Hepatocyte (in vitro differentiated cells): ENCODE measurements around the gene OTOG. TPM values are rescaled to one million over a fixed set of nuclear protein-coding genes. Genes with fewer than 3 reads are reported as not detected.

Experiments
- DNase-seq: peaks from one replicate; pipeline ENCODE4 v3.0.0-alpha.2; 2016; ENCODE audit warnings: low spot score
- H2AFZ ChIP-seq: fragments of 200-600 bp; sonication (generic); 2 replicates; pipeline ENCODE4 v1.6.0; 2016; ENCODE audit warnings: antibody characterized with exemption, mild to moderate bottlenecking
- H3K27ac ChIP-seq: fragments of 200-600 bp; sonication (generic); 2 replicates; pipeline ENCODE4 v1.5.1; 2016; ENCODE audit warnings: mild to moderate bottlenecking
- H3K27me3 ChIP-seq: fragments of 200-600 bp; sonication (generic); 2 replicates; pipeline ENCODE4 v1.6.1; 2016
- H3K36me3 ChIP-seq: fragments of 200-600 bp; sonication (generic); replicated peaks from 2 replicates; pipeline ENCODE4 v1.5.1; 2016; ENCODE audit warnings: low read depth; ENCODE audit not compliant: insufficient read depth
- H3K4me1 ChIP-seq: fragments of 200-600 bp; sonication (generic); 2 replicates; pipeline ENCODE4 v1.5.1; 2016; ENCODE audit warnings: mild to moderate bottlenecking, moderate library complexity; ENCODE audit not compliant: insufficient read depth
- H3K4me2 ChIP-seq: fragments of 200-600 bp; sonication (generic); 2 replicates; pipeline ENCODE4 v1.6.0; 2016
- H3K4me3 ChIP-seq: fragments of 200-600 bp; sonication (generic); 2 replicates; pipeline ENCODE4 v1.5.1; 2016; ENCODE audit warnings: mild to moderate bottlenecking
- H3K79me2 ChIP-seq: fragments of 200-600 bp; sonication (generic); 2 replicates; pipeline ENCODE4 v1.6.0; 2017; ENCODE audit warnings: mild to moderate bottlenecking
- H3K9me2 ChIP-seq: fragments of 200-600 bp; sonication (generic); replicated peaks from 2 replicates; pipeline ENCODE4 v1.6.0; 2017; ENCODE audit warnings: mild to moderate bottlenecking; ENCODE audit not compliant: insufficient read depth
- H3K9me3 ChIP-seq: fragments of 200-600 bp; sonication (generic); 2 replicates; pipeline ENCODE4 v1.5.1; 2016; ENCODE audit warnings: low read depth, mild to moderate bottlenecking
- H4K20me1 ChIP-seq: fragments of 200-600 bp; sonication (generic); 2 replicates; pipeline ENCODE4 v1.6.0; 2016; ENCODE audit warnings: mild to moderate bottlenecking; ENCODE audit not compliant: insufficient read depth, poor library complexity, severe bottlenecking
- CTCF ChIP-seq: fragments of 200-600 bp; sonication (generic); IDR thresholded peaks from 2 replicates; pipeline ENCODE4 v1.5.1; 2016; ENCODE audit warnings: antibody characterized with exemption, mild to moderate bottlenecking; ENCODE audit not compliant: poor library complexity
- EZH2 ChIP-seq: fragments of 200-600 bp; sonication (generic); IDR thresholded peaks from 2 replicates; pipeline ENCODE4 v1.6.1; 2016; ENCODE audit warnings: antibody characterized with exemption, mild to moderate bottlenecking, borderline replicate concordance
- EZH2phosphoT487 ChIP-seq: fragments of 200-600 bp; sonication (generic); IDR thresholded peaks from one replicate; pipeline ENCODE4 v1.6.1; 2018; ENCODE audit warnings: antibody characterized with exemption, mild to moderate bottlenecking, low read depth, moderate library complexity; ENCODE audit not compliant: unreplicated experiment, severe bottlenecking
- WGBS: methylation state at CpG from one replicate; pipeline ENCODE4 v1.1.6; 2016; ENCODE audit warnings: low lambda C conversion rate; ENCODE audit errors: missing lambda C conversion rate; 5-methylcytosine and 5-hydroxymethylcytosine counted together
- polyA plus RNA-seq: library from polyadenylated mRNA; unstranded; fragments of >200 nt; fragmentation: Nextera tagmentation; extraction: Ambion mirVana; gene quantifications from 2 replicates; pipeline ENCODE4 v1.2.1, GENCODE V29; 2016
- total RNA-seq: library from RNA; depleted of rRNA; stranded (reverse); fragments of >200 nt; gene quantifications from 2 replicates; pipeline ENCODE4 v1.2.3, GENCODE V29; 2014

OTOG gene
- total and polyA plus RNA-seq, 2 experiments from 2014 or later, result 0.27 to 2.0 TPM

- no peaks in the 10 kb centered on the region for H3K36me3 ChIP-seq
- H3K27ac ChIP-seq, result no peak overlapping the region
- H4K20me1 ChIP-seq, result no peaks in the 10 kb centered on the region
- H3K79me2 ChIP-seq, result no peaks in the 10 kb centered on the region
- H3K4me1 ChIP-seq, result no peaks in the 10 kb centered on the region
- no peak overlapping the region for H3K4me2 ChIP-seq
- TF ChIP-seq EZH2phosphoT487 (no peak), EZH2 (no peak), CTCF (no peak)
- no peaks in the 10 kb centered on the region for H3K9me2 ChIP-seq
- WGBS, result 76% methylated on average over 4 of the region's 4 CpGs
- no peaks in the 10 kb centered on the region for H3K27me3 ChIP-seq
- H3K4me3 ChIP-seq, result no peak overlapping the region
- H3K9me3 ChIP-seq, result no peaks in the 10 kb centered on the region
- no peak for DNase-seq
- H2AFZ ChIP-seq, result no peak overlapping the region
Observed at GRCh38 chr11:17637901-17638300, 90.8 kb downstream of the OTOG start.

- no peaks in the 10 kb centered on the region for H3K36me3 ChIP-seq
- H3K4me3 ChIP-seq, result no peak overlapping the region
- no peak overlapping the region for H2AFZ ChIP-seq
- no peak for TF ChIP-seq CTCF
- TF ChIP-seq EZH2, result no peak
- TF ChIP-seq EZH2phosphoT487, result no peak
- no peak for DNase-seq
- no peaks in the 10 kb centered on the region for H4K20me1 ChIP-seq
- no peaks in the 10 kb centered on the region for H3K79me2 ChIP-seq
- H3K27ac ChIP-seq, result no peak overlapping the region
- H3K9me3 ChIP-seq, result no peaks in the 10 kb centered on the region
- no peaks in the 10 kb centered on the region for H3K27me3 ChIP-seq
- no peaks in the 10 kb centered on the region for H3K4me1 ChIP-seq
- H3K9me2 ChIP-seq, result no peaks in the 10 kb centered on the region
- 94% methylated on average over 9 of the region's 9 CpGs for WGBS
- H3K4me2 ChIP-seq, result no peak overlapping the region
Observed at GRCh38 chr11:17638311-17638710, 91.3 kb downstream of the OTOG start.

DNA sequence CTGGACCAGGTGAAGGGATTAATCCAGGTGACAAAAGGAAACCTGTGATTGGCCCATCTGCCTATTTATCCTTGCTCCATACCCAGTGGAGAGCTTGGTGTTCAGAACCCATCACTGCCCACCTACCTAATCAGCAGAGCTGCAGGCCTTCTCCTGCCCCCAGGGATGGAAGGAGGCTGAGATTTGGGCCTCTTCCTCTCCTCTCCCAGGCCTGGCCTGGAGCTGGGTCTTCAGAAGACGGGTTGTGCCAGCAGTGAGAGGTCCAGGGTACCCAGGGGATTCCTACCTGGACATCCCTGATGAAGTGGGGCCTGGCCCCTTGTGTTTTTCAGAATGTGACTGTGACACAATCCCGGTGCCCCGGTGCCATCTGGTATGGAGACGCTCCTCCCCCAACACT is 92.0 kb downstream of the OTOG start:
- H3K27me3 ChIP-seq, result no peaks in the 10 kb centered on the region
- 83% methylated on average over 4 of the region's 4 CpGs for WGBS
- no peak for DNase-seq

More for the DNA sequence above, 92.0 kb downstream of the OTOG start:
- Histone ChIP-seq H3K4me3 (no peak overlapping the region), H3K79me2 (no peaks in the 10 kb centered on the region), H3K9me2 (no peaks in the 10 kb centered on the region), H3K4me1 (no peaks in the 10 kb centered on the region), H3K4me2 (no peak overlapping the region), H3K27ac (no peak overlapping the region), H3K9me3 (no peaks in the 10 kb centered on the region), H4K20me1 (no peaks in the 10 kb centered on the region), H2AFZ (no peak overlapping the region), H3K36me3 (no peaks in the 10 kb centered on the region)
- TF ChIP-seq EZH2, result no peak
- TF ChIP-seq EZH2phosphoT487, result no peak
- TF ChIP-seq CTCF, result no peak
